SKM-1 treated with dmso at 0.1 percent for 144 hours (cell line): ENCODE data around the gene SPATA31C1.
"Not testable (repeated sequence)": the region's sequence is repeated elsewhere in the genome, so short reads cannot be mapped to it uniquely, and the experiment has no call there.

Source experiments
- DNase-seq: peaks from one replicate; lab custom pipeline; 2025; ENCODE audit not compliant: unreplicated experiment; lab: John Stamatoyannopoulos, UW

SPATA31C1 gene

GRCh38 chr9:87934444-87934843 is 16.7 kb downstream of the SPATA31C1 start:
- DNase-seq, result not testable (repeated sequence)

GRCh38 chr9:87937352-87937751 is 19.6 kb downstream of the SPATA31C1 start:
- DNase-seq, result not testable (repeated sequence)

DNA sequence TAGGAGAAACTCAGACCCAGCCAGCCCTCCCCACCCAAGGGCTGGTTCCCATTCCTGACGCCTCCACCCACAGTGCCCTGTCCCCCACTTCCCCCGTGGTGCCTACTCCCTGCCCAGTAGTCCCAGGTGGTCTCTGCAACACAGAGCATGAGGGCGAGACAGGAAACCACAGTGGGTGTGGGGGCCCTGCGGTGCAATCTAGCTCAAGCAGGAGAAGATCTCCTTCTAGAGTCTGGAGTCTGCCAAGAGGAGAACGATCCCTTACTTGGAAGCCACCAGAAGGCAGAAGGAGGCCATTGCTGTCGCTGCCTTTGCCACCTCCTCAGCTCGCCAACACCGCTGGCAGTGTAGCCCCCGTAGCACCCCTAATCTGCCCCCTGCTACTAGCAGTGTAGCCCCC is 20.2 kb downstream of the SPATA31C1 start:
- DNase-seq, result not testable (repeated sequence)

DNA sequence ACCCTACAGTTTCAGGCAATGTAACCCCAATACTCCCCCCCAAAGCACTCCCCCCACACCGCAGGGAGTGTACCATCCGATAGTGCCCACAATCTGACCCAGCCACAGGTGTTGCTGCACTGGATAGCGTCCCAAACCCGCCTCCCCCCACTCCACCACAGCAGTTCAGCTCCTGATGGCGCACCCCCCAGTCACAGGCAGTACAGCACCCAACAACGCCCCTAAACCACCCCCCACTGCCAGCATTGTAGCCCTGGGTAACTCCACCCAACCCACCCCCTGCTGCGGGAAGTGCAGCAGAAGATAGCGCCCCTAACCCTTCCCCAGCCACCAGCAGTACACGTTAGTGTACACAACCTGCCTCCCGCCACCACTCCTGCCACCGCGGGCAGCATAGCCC is 20.6 kb downstream of the SPATA31C1 start:
- DNase-seq, result not testable (repeated sequence)

DNA sequence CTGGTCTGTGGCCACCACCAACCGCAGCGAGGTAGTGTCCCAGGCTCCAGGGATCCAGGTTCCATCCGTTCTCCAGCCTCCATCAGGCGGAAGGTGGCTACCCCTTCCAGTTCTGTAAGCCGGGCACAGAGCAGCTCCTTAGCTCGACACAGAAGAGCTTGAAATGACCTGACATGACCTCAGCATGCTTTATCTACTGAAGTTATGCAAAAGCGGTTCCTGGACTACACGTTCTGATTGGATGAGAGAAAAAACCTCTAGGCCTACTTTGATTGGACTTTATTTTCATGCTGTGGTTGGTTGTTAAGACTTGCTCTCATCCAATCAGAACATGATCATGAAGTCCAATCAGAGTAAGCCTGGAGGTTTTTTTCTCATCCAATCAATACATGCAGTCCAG is 21.3 kb downstream of the SPATA31C1 start:
- peak; percentile 10 for DNase-seq

GRCh38 chr9:87944096-87944495 is 26.3 kb downstream of the SPATA31C1 start:
- no peak for DNase-seq

DNA sequence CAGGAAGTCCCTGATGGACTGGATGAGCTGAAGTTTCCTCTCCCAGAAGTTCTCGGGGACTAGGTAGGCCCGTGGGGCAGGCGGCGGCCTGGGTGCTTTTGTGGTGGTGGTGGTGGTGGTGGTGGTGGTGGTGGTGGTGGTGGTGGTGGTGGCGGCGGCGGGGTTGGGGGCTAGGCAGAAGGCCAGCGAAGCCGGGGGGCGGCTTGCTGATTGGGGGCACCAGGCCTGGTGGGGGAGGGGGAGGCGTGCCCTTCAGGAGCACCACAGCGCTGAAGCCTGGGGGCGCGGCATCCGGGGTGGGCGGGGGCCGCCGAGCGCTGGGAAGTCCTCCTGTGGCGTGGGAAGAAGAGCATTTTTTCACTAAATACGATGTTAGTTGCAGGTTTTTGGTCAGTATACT is 26.9 kb downstream of the SPATA31C1 start:
- no peak for DNase-seq

DNA sequence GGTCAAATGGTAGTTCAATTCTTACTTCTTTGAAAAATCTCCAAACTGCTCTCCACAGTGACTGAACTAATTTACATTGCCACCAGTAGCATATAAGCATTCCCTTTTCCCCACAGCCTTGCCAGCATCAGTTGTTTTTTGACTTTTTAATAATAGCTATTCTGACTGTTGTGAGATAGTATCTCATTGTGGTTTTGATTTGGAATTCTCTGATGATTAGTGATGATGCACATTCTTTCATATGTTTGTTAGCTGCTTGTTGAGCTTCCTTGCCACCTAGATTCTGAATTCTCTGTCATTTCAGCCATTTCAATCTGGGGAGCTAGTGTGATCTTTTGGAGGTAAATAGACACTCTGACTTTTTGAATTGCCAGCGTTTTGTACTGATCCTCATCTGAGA is 32.5 kb downstream of the SPATA31C1 start:
- no peak for DNase-seq

- DNase-seq, result peak; percentile 1
Observed at GRCh38 chr9:87950765-87951488, 33.2 kb downstream of the SPATA31C1 start.

DNA sequence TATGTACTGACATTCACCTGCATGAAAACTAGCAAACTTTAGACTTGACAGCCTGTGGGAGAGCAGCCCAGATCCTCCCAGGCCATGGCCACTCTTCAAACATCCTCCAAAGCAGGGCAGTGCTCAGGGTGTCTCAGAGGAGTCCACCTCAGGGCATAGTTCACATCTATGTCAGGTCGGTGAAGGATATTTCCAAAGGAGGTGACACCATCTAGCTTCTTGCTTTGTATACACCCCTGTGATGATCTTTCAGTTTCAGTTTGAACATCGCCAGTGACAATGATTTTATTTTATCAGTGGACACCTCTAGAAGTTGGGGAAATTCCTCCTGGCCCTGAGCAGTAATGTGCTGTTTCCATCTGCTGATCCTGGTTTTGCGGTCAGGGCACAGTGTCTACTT is 36.5 kb downstream of the SPATA31C1 start:
- no peak for DNase-seq

DNA sequence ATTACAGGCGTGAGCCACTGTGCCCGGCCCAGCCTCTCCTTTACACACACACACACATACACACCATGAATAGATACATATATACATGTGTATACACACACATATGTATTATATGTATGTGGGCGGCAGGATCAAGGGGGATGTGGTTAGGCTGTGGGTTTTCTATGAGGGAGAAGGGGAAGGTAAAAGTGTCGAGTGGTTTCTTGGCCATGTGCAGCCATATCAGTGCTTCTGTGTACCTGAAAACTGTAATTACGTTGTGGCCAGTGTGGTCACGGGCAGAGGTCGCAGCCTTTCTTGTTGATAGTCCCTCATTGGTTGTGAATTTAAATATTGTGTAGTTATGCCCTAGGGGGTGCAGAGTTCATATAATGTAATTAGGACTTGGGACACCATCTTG is 40.1 kb downstream of the SPATA31C1 start:
- DNase-seq, result no peak

DNA sequence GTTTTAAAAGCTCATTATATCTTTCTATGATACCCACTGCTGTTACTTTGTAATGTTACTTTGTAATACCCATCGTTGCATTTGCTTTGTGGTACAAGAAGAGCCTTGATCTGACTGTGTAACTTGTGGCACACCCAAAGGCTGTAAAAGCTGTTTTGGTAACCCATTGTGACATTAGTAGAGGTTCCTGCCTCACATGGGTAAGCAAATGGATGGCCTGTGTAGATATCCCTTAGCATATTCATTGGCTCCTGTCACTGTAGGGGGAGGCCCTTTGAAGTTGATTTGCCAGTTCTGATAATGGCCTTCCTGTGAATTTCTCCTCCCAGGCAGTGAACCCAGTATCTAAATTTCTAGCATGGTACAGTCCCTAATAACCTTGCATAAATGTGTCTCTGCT is 40.8 kb downstream of the SPATA31C1 start:
- no peak for DNase-seq

GRCh38 chr9:87959916-87960581 is 42.3 kb downstream of the SPATA31C1 start:
- no peak for DNase-seq

DNA sequence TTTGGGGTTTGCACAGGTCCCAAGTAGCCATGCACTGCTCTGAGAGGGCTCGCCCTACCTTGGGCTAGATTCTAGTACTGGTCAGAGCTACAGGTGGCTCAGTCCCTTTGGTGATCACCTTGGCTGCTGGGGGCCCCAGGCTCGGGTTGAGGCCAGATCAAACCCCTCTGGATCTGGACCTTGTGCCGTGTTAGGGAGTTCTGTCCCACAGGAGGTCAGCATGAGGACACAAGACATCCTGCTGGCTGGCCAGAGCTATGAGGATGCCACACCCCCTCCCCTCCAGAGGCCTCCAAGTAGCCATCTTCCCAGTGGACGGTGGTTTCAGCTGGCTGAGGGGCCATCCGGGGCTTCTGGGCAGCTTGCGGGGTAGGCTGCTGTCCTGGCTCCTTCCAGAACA is 46.0 kb downstream of the SPATA31C1 start:
- no peak for DNase-seq

- DNase-seq, result no peak
Observed at GRCh38 chr9:87964826-87965225, 47.1 kb downstream of the SPATA31C1 start.

- DNase-seq, result no peak
Observed at GRCh38 chr9:87968155-87968554, 50.4 kb downstream of the SPATA31C1 start.

- DNase-seq, result no peak
Observed at GRCh38 chr9:87970602-87971001, 52.8 kb downstream of the SPATA31C1 start.

- DNase-seq, result no peak
Observed at GRCh38 chr9:87973122-87973521, 55.4 kb downstream of the SPATA31C1 start.
